IMR-90 (cell line): Measurements from ENCODE around the gene KCNQ5. TPM values are rescaled to one million over a fixed set of nuclear protein-coding genes. Genes with fewer than 3 reads are reported as not detected.

ENCODE experiments used
- ATAC-seq: fragments of 200-7000 bp; cut with Tn5 transposase; 2 replicates; pipeline ENCODE4 v1.9.1; 2020; ENCODE audit warnings: low read depth, mild to moderate bottlenecking, moderate library complexity
- BruUV-seq: library from RNA; stranded (reverse); fragments of 400-500 nt; replicated peaks from 2 replicates; lab custom pipeline; 2021; lab: Mats Ljungman, UMichigan
- CTCF ChIA-PET: fragments of 300-600 bp; formaldehyde crosslinking; extraction: SDS; loops from one replicate; lab custom pipeline; 2021; ENCODE audit warnings: antibody characterized with exemption; lab: Yijun Ruan, JAX
- POLR2A ChIA-PET: fragments of 300-600 bp; sonication (Branson Sonifier 250); formaldehyde crosslinking; loops from one replicate; lab custom pipeline; 2022; ENCODE audit warnings: antibody characterized with exemption; ENCODE audit not compliant: unreplicated experiment; lab: Charles Lee
- DNase-seq: peaks from one replicate; pipeline ENCODE4 v3.0.0; 2013
- H2AFZ ChIP-seq: replicated peaks from 2 replicates; pipeline ENCODE3; 2013; ENCODE audit warnings: low read length, mild to moderate bottlenecking; ENCODE audit not compliant: poor library complexity
- H2AK5ac ChIP-seq: 2 replicates; pipeline ENCODE4 v1.6.1; 2013; ENCODE audit warnings: low read depth, low read length, inconsistent platforms
- H2AK9ac ChIP-seq: replicated peaks from 2 replicates; pipeline ENCODE3; 2013; ENCODE audit warnings: mild to moderate bottlenecking, low read depth, low read length, moderate library complexity; ENCODE audit not compliant: poor library complexity
- H2BK120ac ChIP-seq: 2 replicates; pipeline ENCODE4 v1.6.1; 2013; ENCODE audit warnings: low read depth, low read length, inconsistent platforms
- H2BK15ac ChIP-seq: 3 replicates; pipeline ENCODE4 v1.6.1; 2013; ENCODE audit warnings: low read depth, low read length, inconsistent platforms
- H2BK20ac ChIP-seq: 2 replicates; pipeline ENCODE4 v1.6.1; 2013; ENCODE audit warnings: low read depth, mild to moderate bottlenecking, inconsistent platforms, low read length, moderate library complexity
- H2BK5ac ChIP-seq: 2 replicates; pipeline ENCODE4 v1.6.1; 2013; ENCODE audit warnings: mild to moderate bottlenecking, low read depth, low read length, inconsistent platforms; ENCODE audit not compliant: poor library complexity, severe bottlenecking
- H3K14ac ChIP-seq: replicated peaks from 2 replicates; pipeline ENCODE4 v1.6.1; 2013; ENCODE audit warnings: low read depth, low read length, inconsistent platforms
- H3K18ac ChIP-seq: 2 replicates; pipeline ENCODE4 v1.6.1; 2013; ENCODE audit warnings: low read depth, low read length, control low read depth
- H3K23ac ChIP-seq: 2 replicates; pipeline ENCODE4 v1.6.1; 2013; ENCODE audit warnings: low read depth, low read length, inconsistent platforms
- H3K27ac ChIP-seq: 2 replicates; pipeline ENCODE4 v1.5.1; 2013; ENCODE audit warnings: mild to moderate bottlenecking, control low read depth, low read length; ENCODE audit not compliant: insufficient read depth
- H3K27me3 ChIP-seq: 2 replicates; pipeline ENCODE4 v1.6.1; 2013; ENCODE audit warnings: low read length; ENCODE audit not compliant: control insufficient read depth, insufficient read depth
- H3K36me3 ChIP-seq: 2 replicates; pipeline ENCODE4 v1.6.1; 2013; ENCODE audit warnings: low read length, mixed read lengths; ENCODE audit not compliant: control insufficient read depth, insufficient read depth
- H3K4ac ChIP-seq: 2 replicates; pipeline ENCODE4 v1.6.1; 2013; ENCODE audit warnings: low read depth, low read length, inconsistent platforms
- H3K4me1 ChIP-seq: 2 replicates; pipeline ENCODE4 v1.6.1; 2013; ENCODE audit warnings: low read length, mixed read lengths; ENCODE audit not compliant: control insufficient read depth, insufficient read depth
- H3K4me2 ChIP-seq: 2 replicates; pipeline ENCODE4 v1.6.1; 2013; ENCODE audit warnings: low read depth, mild to moderate bottlenecking, control low read depth, low read length, moderate library complexity
- H3K4me3 ChIP-seq: 2 replicates; pipeline ENCODE4 v1.5.1; 2013; ENCODE audit warnings: low read depth, mild to moderate bottlenecking, control low read depth, low read length, moderate library complexity; ENCODE audit not compliant: insufficient read depth
- H3K56ac ChIP-seq: 2 replicates; pipeline ENCODE4 v1.6.1; 2013; ENCODE audit warnings: low read length, inconsistent platforms; ENCODE audit not compliant: insufficient read depth; ENCODE audit errors: extremely low read depth
- H3K79me1 ChIP-seq, 2 experiments: 2 replicates each; pipeline ENCODE4 v1.6.1; 2013; ENCODE audit warnings: low read length in 2 of 2, inconsistent platforms in 1 of 2, low read depth in 1 of 2
- H3K9ac ChIP-seq: 2 replicates; pipeline ENCODE4 v1.6.1; 2013; ENCODE audit warnings: low read depth, low read length, control low read depth
- H3K9me1 ChIP-seq: 2 replicates; pipeline ENCODE4 v1.6.1; 2013; ENCODE audit warnings: low read length, inconsistent platforms; ENCODE audit not compliant: insufficient read depth
- H3K9me3 ChIP-seq: 2 replicates; pipeline ENCODE4 v1.6.1; 2013; ENCODE audit warnings: low read length; ENCODE audit not compliant: control insufficient read depth, insufficient read depth
- H4K20me1 ChIP-seq: 2 replicates; pipeline ENCODE4 v1.6.1; 2013; ENCODE audit warnings: low read length, inconsistent platforms; ENCODE audit not compliant: insufficient read depth
- H4K5ac ChIP-seq: 2 replicates; pipeline ENCODE4 v1.6.1; 2013; ENCODE audit warnings: mild to moderate bottlenecking, low read depth, low read length, control low read depth
- H4K8ac ChIP-seq, 2 experiments: 2 replicates each; pipeline ENCODE4 v1.6.1; 2013; ENCODE audit warnings: low read depth in 2 of 2, low read length in 2 of 2, control low read depth in 1 of 2, inconsistent platforms in 1 of 2
- H4K91ac ChIP-seq: 2 replicates; pipeline ENCODE4 v1.6.1; 2013; ENCODE audit warnings: low read depth, low read length, inconsistent platforms; ENCODE audit not compliant: insufficient read depth
- BHLHE40 ChIP-seq: fragments of 150-350 bp; IDR thresholded peaks from 2 replicates; pipeline ENCODE4 v1.6.1; 2016; ENCODE audit warnings: mild to moderate bottlenecking, low read depth, low read length
- MXI1 ChIP-seq: IDR thresholded peaks from 2 replicates; pipeline ENCODE4 v1.6.1; 2012; ENCODE audit warnings: low read depth, mild to moderate bottlenecking, low read length, moderate library complexity, borderline replicate concordance
- NFE2L2 ChIP-seq: fragments of 150-350 bp; IDR thresholded peaks from 2 replicates; pipeline ENCODE4 v1.6.1; 2016; ENCODE audit warnings: low read depth, mild to moderate bottlenecking, low read length
- RCOR1 ChIP-seq: IDR thresholded peaks from 2 replicates; pipeline ENCODE4 v1.6.1; 2012; ENCODE audit warnings: mild to moderate bottlenecking, low read length, improper control_type of control experiment; ENCODE audit not compliant: insufficient replicate concordance
- RFX5 ChIP-seq: IDR thresholded peaks from 2 replicates; pipeline ENCODE4 v1.8.0; 2012; ENCODE audit warnings: low read depth, mild to moderate bottlenecking, low read length, moderate library complexity
- WGBS, 2 experiments: methylation state at CpG; one replicate each; pipeline versions ENCODE4 v1.1.5 to v1.1.7; 2013; ENCODE audit warnings: missing lambda C conversion rate in 2 of 2; ENCODE audit not compliant: insufficient read length in 1 of 2; ENCODE audit errors: extremely low coverage in 2 of 2; 5-methylcytosine and 5-hydroxymethylcytosine counted together
- dilution Hi-C: fragments of 300-500 bp; cut with HindIII; formaldehyde crosslinking; loops from one replicate; pipeline ENCODE4 v1.14.3; 2018; ENCODE audit warnings: low sequenced_read_pairs; ENCODE audit not compliant: unreplicated experiment
- in situ Hi-C: fragments of 300-500 bp; cut with MboI; formaldehyde crosslinking; loops from 3 replicates; pipeline ENCODE4 v1.14.3; 2019; ENCODE audit warnings: low sequenced_read_pairs, inconsistent platforms, mixed read lengths
- intact Hi-C: fragments of 100-400 bp; cut with micrococcal nuclease; formaldehyde crosslinking; loops from 2 replicates; pipeline ENCODE4 v1.10.0; 2022
- polyA plus RNA-seq, 3 experiments: library from polyadenylated mRNA; depleted of rRNA; stranded (reverse); fragments of >200 nt; gene quantifications; 2 replicates each; pipeline ENCODE4 v1.2.3, GENCODE V29; 2012; ENCODE audit warnings: low replicate concordance in 1 of 3
- total RNA-seq: library from RNA; depleted of rRNA; stranded (reverse); fragments of >200 nt; gene quantifications from 2 replicates; pipeline ENCODE4 v1.2.3, GENCODE V29; 2012
- TF ChIP-seq, protein P1 (sequence below): fragments of 150-350 bp; IDR thresholded peaks from 2 replicates; pipeline ENCODE4 v1.6.1; 2016; ENCODE audit warnings: low read depth, mild to moderate bottlenecking, low read length, moderate library complexity, borderline replicate concordance
- TF ChIP-seq, protein P2 (sequence below): conservative IDR thresholded peaks from 2 replicates; pipeline ENCODE4 v1.5.1; 2012; ENCODE audit warnings: mild to moderate bottlenecking, low read depth, low read length, improper control_type of control experiment
- TF ChIP-seq, protein P3 (sequence below): fragments of 150-350 bp; IDR thresholded peaks from 2 replicates; pipeline ENCODE4 v1.6.1; 2017; ENCODE audit warnings: mild to moderate bottlenecking, antibody characterized with exemption, low read length, low read depth

The KCNQ5 gene
- total and polyA plus RNA-seq, 2 of the 4 experiments (the other 2 are of a cell fraction): 0.75 to 1.3 TPM

DNA sequence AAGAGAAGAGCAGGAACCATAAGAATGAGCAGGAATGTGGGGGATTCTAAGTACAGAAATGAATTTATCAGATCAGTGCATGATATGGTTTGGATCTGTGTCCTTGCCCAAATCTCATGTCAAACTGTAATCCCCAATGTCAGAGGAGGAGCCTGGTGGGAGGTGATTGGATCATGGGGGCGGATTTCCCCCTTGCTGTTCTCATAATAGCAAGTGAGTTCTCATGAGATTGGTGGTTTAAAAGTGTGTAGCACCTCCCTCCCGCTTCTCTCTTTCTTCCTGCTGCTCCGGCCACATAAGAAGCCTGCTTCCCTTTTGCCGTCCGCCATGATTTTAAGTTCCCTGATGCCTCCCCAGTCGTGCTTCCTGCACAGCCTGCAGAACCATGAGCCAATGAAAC, 554.2 kb downstream of the KCNQ5 start:
- H3K9me3 ChIP-seq: no peaks in the 10 kb centered on the region
- H4K5ac ChIP-seq: no peak overlapping the region
- no TSS peak for BruUV-seq
- no peak overlapping the region for H3K23ac ChIP-seq
- H2BK15ac ChIP-seq: no peak overlapping the region
- no peak overlapping the region for H2BK5ac ChIP-seq
- 0 out of 2 replicates have a peak, but pooled peaks cover 2% of the 10 kb centered on the region for H3K4me1 ChIP-seq
- no peak overlapping the region for H3K4ac ChIP-seq
- H4K91ac ChIP-seq: no peak overlapping the region
- no peak overlapping the region for H2AK9ac ChIP-seq
- H3K27me3 ChIP-seq: no peaks in the 10 kb centered on the region; the same call in 1 of the 2 replicates
- H2AK5ac ChIP-seq: no peak overlapping the region
- H3K4me3 ChIP-seq: no peak overlapping the region
- ATAC-seq: no peak
- ChIA-PET POLR2A (no interaction called here), CTCF (no interaction called here)
- no peaks in the 10 kb centered on the region for H3K36me3 ChIP-seq
- H3K27ac ChIP-seq: no peak overlapping the region
- 0 out of 2 replicates have a peak, but pooled peaks cover 3% of the 10 kb centered on the region for H3K9me1 ChIP-seq
- no peak overlapping the region for H2BK120ac ChIP-seq
- H3K56ac ChIP-seq: no peak overlapping the region
- DNase-seq: no peak
- no peak overlapping the region for H3K14ac ChIP-seq
- no peak overlapping the region for H2BK20ac ChIP-seq
- no peaks in the 10 kb centered on the region for H3K79me1 ChIP-seq
- no peaks in the 10 kb centered on the region for H4K20me1 ChIP-seq
- dilution Hi-C loops (no loop called here), in situ Hi-C loops (no loop called here), intact Hi-C loops (no loop called here)
- no peak overlapping the region for H3K9ac ChIP-seq
- WGBS, 2 experiments: 73% methylated on average over 3 of the region's 6 CpGs; no CpG with 5 or more reads in 1 of the 2 experiments
- no peak overlapping the region for H2AFZ ChIP-seq
- TF ChIP-seq, protein P1, sequence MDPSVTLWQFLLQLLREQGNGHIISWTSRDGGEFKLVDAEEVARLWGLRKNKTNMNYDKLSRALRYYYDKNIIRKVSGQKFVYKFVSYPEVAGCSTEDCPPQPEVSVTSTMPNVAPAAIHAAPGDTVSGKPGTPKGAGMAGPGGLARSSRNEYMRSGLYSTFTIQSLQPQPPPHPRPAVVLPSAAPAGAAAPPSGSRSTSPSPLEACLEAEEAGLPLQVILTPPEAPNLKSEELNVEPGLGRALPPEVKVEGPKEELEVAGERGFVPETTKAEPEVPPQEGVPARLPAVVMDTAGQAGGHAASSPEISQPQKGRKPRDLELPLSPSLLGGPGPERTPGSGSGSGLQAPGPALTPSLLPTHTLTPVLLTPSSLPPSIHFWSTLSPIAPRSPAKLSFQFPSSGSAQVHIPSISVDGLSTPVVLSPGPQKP: no peak
- no peak for TF ChIP-seq RFX5
- no peak for TF ChIP-seq MXI1
- TF ChIP-seq, protein P2, sequence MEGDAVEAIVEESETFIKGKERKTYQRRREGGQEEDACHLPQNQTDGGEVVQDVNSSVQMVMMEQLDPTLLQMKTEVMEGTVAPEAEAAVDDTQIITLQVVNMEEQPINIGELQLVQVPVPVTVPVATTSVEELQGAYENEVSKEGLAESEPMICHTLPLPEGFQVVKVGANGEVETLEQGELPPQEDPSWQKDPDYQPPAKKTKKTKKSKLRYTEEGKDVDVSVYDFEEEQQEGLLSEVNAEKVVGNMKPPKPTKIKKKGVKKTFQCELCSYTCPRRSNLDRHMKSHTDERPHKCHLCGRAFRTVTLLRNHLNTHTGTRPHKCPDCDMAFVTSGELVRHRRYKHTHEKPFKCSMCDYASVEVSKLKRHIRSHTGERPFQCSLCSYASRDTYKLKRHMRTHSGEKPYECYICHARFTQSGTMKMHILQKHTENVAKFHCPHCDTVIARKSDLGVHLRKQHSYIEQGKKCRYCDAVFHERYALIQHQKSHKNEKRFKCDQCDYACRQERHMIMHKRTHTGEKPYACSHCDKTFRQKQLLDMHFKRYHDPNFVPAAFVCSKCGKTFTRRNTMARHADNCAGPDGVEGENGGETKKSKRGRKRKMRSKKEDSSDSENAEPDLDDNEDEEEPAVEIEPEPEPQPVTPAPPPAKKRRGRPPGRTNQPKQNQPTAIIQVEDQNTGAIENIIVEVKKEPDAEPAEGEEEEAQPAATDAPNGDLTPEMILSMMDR: no peak
- no peak for TF ChIP-seq NFE2L2
- TF ChIP-seq, protein P3, sequence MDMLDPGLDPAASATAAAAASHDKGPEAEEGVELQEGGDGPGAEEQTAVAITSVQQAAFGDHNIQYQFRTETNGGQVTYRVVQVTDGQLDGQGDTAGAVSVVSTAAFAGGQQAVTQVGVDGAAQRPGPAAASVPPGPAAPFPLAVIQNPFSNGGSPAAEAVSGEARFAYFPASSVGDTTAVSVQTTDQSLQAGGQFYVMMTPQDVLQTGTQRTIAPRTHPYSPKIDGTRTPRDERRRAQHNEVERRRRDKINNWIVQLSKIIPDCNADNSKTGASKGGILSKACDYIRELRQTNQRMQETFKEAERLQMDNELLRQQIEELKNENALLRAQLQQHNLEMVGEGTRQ: no peak
- no peak for TF ChIP-seq BHLHE40
- no peak for TF ChIP-seq RCOR1
- H3K18ac ChIP-seq: no peak overlapping the region
- H3K4me2 ChIP-seq: no peak overlapping the region
- no peak overlapping the region for H4K8ac ChIP-seq
